NCI-H1048 (cell line): Measurements from ENCODE around the gene USP49.
A peak's percentile ranks its signal among the peaks of the same experiment; 100 is the strongest.
"Not testable (repeated sequence)": the region's sequence is repeated elsewhere in the genome, so short reads cannot be mapped to it uniquely, and the experiment has no call there.

Source experiments
- DNase-seq: peaks from one replicate; lab custom pipeline; 2025; lab: John Stamatoyannopoulos, UW

USP49 gene

DNA sequence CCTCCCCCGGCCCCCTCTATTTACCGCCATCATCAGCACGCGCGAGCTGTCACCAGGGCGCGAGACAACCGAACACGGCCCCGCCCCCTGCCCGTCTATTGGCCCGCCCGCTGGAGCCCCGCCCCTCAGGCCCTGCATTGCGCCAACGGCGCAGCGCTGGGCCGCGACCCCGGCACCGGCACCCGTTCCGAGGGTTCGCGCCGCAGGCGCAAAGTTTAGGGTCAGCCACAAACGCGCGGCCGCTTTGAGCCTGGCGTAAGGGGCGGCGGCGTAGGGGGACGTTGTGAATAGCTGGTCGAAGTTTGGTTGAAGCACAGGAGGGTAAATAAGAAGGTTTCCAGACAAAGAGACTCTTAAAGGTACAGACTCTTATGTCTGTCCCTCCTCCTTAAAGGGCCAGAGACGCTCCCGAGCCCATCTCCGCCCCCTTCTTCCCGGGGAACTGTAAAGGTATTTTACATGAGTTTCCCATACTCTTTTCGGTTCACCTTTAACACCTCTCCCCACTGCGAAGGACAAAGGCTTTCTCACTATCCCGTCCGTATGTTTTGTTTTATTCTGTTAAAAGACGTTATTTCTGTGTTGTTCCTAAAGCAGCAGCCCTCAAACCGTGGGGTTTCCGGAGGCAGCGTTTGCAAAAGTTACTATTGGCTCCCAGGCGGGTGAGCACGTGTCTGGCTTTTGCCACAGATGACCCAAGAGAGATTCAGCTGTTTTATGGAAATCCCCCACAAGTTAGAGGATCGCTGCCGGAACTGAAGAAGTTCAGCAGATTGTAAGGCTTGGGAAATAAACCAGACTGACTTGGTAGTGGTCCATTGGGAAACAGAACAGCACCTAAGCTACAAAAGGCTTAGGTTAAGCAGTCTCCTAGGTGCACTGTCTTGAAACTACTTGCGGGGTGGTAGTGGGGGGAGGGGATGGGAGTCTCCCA is at the start of gene USP49:
Gene USP49 (minus strand): TSS at position 76 of the 934 bp plus-strand sequence. CDS start 88,392 bp downstream, outside the sequence.
- peak; percentile 81 for DNase-seq

DNA sequence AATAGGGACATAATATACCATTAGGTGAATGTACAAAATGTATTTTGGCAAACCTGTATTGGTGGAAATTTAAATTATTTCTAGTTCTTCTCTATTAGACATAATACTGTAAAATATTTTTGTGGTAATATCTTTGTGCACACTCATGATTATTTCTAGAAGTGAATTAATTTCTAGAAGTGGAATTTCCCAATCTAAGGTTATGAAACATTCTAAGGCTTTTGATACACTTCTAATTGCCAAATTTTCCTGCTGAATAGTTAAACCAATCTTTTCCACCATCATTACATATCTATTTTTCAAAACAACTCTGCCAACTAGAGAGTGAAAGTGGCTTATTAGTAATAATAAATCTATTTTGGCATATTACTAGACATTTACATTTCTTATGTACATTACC is 48.3 kb upstream of the USP49 start:
- no peak for DNase-seq

GRCh38 chr6:41942882-41943281 is 47.7 kb upstream of the USP49 start:
- DNase-seq, result not testable (repeated sequence)

GRCh38 chr6:41942067-41942851 is 47.1 kb upstream of the USP49 start:
- DNase-seq, result no peak

DNA sequence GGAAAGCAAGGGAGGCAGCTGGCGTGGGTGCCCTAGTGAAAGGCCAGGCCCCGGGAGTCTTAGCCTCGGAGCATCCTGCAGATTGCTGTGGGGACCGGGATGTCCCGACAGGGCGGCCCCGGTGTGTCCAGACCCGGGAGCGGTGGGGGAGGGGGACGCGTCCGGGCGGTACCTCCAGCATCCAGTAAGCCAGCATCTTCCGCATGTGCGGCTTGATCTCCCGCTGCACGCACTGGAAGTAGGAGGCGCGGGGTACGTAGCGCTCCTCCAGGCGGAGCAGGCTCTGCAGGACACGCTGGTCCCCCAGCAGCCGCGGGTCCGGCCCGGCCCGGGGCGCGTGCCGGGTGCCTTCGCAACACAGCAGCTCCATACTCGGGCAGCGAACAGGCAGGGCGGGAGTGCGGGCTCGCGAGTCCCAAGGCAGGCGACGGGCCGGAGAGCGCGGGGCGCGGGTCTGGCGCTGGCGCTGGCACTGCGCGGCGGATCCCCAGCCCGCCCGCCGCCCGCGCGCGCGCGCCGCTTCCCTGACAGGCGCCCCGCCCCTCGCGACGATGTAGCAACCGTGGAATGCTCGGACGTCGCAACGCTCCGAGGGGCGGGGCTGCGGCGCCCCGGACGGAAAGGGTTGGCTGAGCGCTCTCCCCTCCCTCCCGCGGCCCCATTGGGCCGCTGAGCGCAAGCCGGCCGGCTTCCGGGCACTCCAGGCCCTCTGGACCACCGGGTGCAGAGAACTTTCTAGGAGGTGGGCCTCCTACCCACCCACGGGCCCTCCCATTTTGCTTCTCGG is 46.3 kb upstream of the USP49 start, which contains the start of gene CCND3:
Gene CCND3 (minus strand): TSS at position 529 of the 787 bp plus-strand sequence. CDS start 159 bp downstream, at position 370.
- peak; percentile 85 for DNase-seq

DNA sequence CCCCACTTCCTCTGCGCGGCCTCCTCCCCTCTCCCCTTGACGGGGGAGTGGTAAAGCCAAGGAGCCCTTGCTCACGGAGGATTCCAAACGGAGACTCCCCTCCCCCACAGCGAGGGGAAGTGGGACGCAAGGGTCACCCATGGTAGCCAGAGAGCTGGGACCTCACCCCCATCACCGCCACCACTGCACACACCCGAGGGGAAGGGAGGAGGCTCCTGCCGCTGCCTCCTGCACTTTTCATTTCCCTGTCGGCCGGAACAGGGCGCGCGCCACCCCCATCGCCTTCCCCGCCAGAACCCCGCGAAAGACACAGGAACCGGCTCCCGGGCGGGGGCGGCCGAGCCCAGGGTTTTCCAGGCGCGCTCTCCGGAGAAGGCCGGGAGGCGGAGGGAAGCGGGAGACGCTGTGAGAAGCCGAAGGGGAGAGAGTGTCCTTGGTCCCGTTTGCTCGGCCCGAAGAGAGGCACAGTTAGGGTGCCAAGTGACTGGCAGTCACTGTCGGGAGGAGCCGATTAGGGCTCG is 45.6 kb upstream of the USP49 start:
- no peak for DNase-seq

- DNase-seq, result no peak
Measured at GRCh38 chr6:41939848-41940758, 44.9 kb upstream of the USP49 start.

GRCh38 chr6:41939176-41939847 is 44.1 kb upstream of the USP49 start:
- no peak for DNase-seq

DNA sequence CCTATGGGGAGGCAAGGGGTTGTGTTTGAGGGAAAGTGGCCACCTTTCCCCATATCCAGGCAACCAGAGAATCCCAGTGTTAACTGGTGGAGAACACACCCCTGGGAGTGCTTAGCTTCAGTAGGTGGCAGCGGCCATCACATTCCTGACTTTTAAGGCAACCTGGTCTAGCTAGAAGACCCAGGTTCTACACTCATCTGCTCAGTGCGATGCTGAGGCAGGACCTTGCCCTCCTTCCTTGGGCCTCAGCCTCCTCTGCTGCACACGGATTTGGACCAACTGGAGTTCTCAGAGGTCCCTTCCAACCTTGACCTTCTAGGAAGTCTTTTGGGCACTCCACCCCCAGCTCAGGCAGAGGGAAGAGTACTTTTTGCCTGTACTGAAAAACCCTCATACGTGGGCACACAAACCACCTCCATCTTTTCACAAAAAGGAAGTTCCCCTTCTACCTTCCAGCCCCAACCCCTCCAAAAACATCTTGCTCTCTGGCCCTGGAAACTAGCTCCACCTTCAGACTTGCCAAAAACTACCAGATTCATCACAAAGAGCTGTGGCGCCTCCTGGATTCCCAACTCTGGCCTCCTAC is 43.5 kb upstream of the USP49 start:
- DNase-seq, result no peak

DNA sequence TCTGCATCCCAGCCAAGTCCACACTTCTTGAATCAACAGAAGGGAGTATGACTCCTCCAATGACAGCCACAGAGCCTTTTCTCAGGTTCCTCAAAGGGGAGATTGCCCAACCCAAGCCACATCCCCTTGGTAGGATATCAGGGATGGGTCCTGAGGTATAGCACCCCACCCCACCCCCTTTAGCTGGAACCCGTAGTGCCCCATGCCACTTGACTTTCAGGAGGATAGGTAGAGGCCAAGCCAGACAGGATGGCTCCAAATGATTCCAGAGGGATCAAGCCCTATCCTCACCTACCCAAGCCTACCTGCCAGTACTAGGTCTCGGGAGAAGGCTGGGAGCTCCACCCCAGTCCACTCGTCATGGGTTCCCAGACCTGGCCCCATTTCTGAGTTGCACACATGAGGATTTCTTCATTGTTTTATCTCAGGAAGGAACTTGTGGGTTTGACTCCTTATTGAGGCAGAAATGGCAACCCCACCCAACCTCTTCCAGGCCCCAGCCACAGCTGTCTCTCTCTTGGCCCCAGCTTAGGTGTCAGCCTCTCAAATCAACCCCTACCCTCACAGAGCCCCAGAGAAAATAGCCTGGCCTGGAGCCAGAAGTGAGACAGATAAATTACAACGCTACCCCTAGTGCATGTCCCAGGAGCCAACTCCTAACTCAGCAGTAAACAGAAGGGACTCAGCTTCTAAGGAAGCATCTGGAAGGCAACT is 42.8 kb upstream of the USP49 start:
- no peak for DNase-seq

GRCh38 chr6:41937472-41937860 is 42.3 kb upstream of the USP49 start:
- no peak for DNase-seq

DNA sequence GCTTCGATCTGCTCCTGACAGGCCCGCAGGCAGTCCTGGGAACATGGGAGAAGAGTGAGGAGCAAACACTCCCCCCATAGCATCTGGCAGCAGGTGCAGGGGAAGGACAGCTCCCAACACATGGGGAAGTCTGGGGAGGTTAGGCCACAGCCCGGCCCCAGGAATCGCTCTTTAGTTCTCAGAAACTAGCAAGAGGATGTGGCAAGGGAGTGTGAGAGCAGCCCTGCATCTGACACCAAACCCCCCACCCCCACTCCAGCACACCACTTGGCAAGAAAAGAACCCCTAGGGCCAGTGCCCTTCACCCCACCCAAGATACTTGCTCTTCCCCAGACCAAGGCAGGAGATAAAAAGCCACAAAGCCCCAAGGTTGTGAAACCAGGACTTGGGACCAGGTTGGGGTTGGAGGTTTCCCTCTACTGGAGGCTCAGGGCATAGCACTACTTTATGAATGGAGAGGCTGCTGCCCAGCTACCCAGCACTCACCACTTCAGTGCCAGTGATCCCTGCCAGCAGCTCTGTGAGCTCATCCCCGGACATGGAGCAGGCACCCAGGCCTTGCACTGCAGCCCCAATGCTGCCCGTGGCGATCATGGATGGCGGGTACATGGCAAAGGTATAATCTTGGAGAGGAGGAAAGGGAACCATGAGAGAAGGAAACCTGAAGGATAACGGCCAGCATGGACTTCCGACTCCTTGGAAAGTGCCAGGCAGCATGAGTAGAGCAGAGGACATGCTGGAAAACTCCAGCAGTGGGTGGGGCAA is 41.1 kb upstream of the USP49 start:
- no peak for DNase-seq

- DNase-seq, result no peak
Measured at GRCh38 chr6:41935685-41936072, 40.5 kb upstream of the USP49 start.

DNA sequence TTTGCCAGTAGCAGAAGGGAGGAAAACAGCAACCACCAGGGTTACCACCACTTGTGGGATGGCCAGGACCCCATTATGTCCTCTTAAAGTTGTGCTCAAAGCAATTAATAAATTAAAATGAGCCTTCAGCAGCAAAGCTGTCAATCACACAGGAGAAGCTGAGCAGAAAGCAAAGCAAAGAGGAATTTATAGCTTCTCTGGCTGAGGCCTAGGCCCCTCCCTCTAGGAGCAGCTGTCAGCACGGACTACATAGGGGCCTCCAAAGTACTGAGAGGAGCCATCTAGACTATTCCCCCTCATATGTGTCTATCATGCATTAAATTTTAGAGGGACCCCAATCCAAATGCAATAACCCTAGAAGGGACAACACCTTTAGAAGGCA is 40.0 kb upstream of the USP49 start:
- no peak for DNase-seq

- DNase-seq, result no peak
Measured at GRCh38 chr6:41934278-41935192, 39.4 kb upstream of the USP49 start.

- DNase-seq, result no peak
Measured at GRCh38 chr6:41932378-41932777, 37.2 kb upstream of the USP49 start.

- no peak for DNase-seq
Measured at GRCh38 chr6:41931792-41932191, 36.6 kb upstream of the USP49 start.
